Daoy (cell line): Measurements from ENCODE around the gene TBC1D7. TPM values are rescaled to one million over a fixed set of nuclear protein-coding genes. Genes with fewer than 3 reads are reported as not detected.

Experiments used
- DNase-seq: peaks from one replicate; pipeline ENCODE4 v3.0.0-alpha.2; 2015; ENCODE audit warnings: low read depth
- total RNA-seq: library from RNA; depleted of rRNA; stranded (reverse); fragments of >200 nt; shearing (Covaris generic); gene quantifications from 2 replicates; pipeline ENCODE4 v1.2.3, GENCODE V29; 2014

The TBC1D7 gene
- total RNA-seq, 1 experiment from 2014 or later, result 55.1 TPM

- no peak for DNase-seq
These were observed 8.3 kb downstream of the TBC1D7 start for GRCh38 chr6:13319891-13320564.

- DNase-seq, result no peak
These were observed 9.5 kb downstream of the TBC1D7 start for GRCh38 chr6:13318821-13319220.

GRCh38 chr6:13315896-13316295 lies 12.4 kb downstream of the TBC1D7 start:
- no peak for DNase-seq

- DNase-seq, result no peak
These were observed 13.5 kb downstream of the TBC1D7 start for GRCh38 chr6:13314806-13315205.

- no peak for DNase-seq
These were observed 17.2 kb downstream of the TBC1D7 start for GRCh38 chr6:13311155-13311554.

DNA sequence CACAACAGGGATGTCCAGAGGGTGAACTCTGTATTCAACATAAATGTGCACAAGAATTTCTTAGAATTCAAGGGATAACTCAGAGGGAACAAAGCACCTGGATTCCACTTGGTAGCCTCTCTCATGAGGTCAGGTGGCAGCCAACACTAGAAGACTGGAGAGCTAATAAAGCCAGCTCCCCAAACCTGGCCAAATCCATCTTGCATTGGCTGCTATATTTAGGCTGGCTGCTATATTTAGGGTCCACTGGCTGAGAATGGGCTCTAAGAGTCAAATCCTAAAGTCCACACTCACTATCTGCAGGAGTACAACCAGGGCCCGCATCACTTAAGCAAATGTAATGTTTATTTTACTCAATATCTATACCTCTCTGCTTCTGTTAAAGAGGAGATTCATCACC lies 20.0 kb downstream of the TBC1D7 start:
- DNase-seq, result no peak

DNA sequence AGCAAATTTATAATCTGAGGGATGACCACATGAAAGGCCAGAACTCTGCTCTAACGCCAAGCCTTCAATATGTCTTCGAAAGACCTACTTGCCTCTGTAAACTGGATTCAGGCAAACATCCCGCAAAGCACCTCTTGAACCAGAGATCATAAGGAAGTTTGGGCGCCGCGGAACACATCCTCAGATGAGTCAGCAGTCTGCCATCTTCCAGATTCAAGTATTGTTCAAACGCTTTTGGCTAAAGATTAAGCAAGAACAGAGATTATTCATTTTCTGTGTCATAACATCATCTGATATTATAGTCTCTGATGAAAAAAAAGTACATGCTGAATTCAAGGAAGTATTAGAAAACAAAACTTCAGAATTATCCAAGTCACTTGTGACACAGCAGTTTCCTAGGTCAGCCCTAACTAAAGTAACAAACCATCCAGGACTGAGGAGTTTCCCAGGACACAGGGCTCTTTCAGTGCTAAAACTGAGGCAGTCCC lies 20.8 kb downstream of the TBC1D7 start:
- DNase-seq, result no peak

- DNase-seq, result no peak
These were observed 22.5 kb downstream of the TBC1D7 start for GRCh38 chr6:13305791-13306190.

DNA sequence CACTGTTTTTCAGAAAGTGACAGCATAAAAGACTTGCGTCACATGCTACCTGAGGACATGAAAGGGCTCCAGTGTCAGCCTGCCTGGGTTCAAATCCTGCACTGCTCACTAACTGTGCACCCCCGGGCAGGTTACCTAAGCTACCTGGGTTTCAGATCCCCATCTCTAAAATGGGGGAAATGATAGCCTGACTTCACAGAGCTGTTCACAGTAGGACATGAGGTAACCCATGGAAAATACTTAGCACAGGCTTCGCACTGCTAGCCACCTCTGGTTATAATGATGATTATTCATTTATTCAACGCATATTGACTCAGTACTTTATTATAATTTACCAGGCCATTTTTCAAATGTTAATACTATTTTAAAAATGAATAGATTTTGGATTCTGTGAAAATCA lies 23.0 kb downstream of the TBC1D7 start:
- no peak for DNase-seq

DNA sequence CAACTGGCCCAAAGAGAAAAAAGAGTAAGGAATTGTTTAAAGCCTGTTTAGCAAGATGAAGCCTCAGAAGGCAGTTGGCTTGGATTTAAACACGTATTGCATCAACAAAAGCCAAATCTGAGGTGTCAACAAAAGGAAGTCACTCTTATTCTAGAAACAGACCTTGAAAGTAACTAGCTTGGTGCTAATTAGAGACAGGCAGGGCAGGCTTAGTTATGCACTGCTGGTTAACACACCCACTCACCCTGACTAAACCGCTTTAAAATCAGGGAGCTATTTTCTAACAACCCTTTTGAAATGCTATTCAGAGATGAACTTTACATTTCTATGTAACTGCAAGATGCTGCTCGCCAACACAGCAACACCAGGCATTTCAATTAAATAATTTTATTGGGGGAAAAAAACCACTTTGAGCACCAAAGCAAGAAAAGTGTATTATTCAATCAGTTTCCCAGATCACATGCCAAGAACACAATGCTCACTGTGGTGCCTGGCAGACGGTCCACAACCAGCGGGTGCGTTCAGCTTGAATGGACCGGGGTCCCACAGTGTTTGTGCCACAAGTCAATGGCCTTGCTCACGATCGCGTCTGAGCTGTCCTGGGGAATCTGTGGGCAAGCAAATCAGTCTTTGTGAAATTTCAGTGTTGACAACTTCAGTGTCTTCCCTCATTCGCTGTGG lies 23.6 kb downstream of the TBC1D7 start:
- no peak for DNase-seq

- no peak for DNase-seq
These were observed 24.2 kb downstream of the TBC1D7 start for GRCh38 chr6:13304101-13304500.

- DNase-seq, result peak; percentile 37
These were observed 24.7 kb downstream of the TBC1D7 start for GRCh38 chr6:13303668-13304017.

DNA sequence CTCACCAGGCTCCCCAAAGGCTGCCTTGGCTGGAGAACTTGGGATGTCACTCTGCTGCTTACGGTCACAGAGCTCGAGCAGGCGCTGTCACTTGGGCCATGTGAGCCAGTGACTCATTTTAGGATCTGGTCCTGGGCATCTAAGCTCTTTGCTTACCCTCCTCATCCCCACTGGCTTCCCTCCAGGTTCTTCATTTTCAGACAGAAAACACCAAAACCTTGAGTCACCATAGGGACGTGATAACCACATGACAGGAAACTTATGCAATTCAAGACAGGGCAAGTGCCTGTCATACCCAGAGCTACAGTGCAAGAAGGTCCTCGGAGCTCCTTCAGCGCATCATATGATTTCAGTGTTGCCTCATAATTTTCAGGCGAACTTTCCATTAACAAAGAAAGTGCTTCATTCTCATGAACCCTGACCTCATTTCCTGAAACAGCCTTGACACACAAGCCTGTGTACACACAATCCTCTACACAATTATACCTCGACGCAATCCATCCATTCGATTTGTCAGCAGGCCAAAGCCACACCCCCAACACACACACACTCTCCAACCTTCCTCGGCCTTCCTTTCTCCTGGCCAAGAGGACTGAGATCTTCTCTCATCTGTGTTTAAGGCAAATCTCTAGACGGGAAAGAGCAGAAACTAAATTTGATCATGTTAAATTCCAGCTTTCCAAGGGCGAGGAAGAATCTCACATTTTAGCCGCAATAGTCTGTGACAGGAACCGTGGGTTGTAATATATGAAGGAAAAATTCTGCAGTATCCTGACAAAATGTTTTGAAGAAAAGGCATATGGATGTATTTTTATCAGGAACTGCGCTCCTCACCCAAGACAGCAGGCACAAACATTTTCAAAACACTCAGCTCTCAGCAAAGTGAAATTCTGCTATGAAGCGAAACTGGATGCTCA lies 25.3 kb downstream of the TBC1D7 start:
- DNase-seq, result peak; percentile 79

GRCh38 chr6:13302291-13302690 lies 26.0 kb downstream of the TBC1D7 start:
- no peak for DNase-seq

GRCh38 chr6:13300643-13301590 lies 27.4 kb downstream of the TBC1D7 start:
- DNase-seq, result no peak

DNA sequence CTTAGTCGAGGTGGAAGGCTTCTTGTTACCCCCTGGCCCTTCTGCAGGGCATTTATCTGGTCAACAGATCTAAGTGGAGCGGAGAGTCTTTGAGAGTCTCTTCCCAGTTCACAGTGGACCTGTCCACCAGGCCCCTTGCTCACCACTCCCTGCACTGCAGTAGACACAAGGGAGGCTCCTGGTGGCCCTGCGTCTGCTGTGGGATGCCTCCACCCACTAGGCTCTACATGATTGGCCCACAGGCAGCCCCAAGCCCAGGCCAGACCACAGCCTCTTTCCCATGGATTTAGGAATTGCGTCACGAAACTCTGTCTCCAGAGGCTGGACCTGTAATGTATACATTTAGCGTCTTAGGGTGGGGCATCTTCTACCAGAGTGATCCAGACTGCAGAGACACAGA lies 28.4 kb downstream of the TBC1D7 start:
- no peak for DNase-seq

DNA sequence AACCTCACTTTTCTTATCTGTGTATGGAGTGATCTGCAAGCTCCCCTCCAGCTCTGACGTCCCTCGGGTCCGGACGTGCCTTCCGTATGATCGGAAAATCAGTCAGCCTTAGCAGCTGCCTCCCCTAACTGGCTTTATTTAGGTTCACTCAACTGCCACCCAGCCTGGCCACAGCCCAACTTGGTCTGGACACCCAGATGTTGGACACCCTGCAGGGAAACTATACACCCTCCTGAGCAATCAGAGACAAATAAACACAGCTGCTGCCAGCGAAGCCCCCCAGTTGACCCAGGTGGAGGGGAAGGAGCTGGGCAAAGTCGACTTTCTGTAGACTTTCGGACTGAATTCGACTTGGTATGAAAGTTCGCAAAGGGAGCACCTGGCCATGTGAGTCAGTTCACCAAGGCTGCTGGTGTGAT lies 28.9 kb downstream of the TBC1D7 start:
- DNase-seq, result no peak

GRCh38 chr6:13298446-13298845 lies 29.9 kb downstream of the TBC1D7 start:
- DNase-seq, result no peak

- no peak for DNase-seq
These were observed 30.9 kb downstream of the TBC1D7 start for GRCh38 chr6:13297391-13297790.

- no peak for DNase-seq
These were observed 31.8 kb downstream of the TBC1D7 start for GRCh38 chr6:13296536-13296997.

DNA sequence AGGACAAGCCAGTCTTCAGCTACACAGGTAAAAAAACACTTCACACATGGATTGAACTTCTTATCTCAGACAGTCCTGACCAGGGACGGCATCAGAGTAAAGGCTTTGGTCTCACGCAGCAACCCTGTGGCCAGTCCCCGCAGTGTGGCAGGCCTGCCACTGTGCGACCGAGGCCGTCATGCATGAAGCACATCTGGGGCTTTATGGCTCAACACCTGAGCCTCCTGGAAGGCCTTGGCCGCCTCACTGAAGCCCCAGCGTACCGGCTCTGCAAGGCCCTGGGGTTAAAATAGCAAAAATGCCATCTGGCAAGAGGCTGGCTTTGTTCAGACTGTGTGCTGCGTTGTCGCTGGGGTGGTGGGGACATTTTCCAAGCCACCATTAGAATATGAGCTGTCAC lies 32.8 kb downstream of the TBC1D7 start:
- DNase-seq, result no peak
